ENCODE data around the gene NOS3. TPM values are rescaled to one million over a fixed set of nuclear protein-coding genes. Genes with fewer than 3 reads are reported as not detected.

NOS3 gene
- total and polyA plus RNA-seq, 2 donors from 2014 or later, result 9.3 to 51.7 TPM

DNA sequence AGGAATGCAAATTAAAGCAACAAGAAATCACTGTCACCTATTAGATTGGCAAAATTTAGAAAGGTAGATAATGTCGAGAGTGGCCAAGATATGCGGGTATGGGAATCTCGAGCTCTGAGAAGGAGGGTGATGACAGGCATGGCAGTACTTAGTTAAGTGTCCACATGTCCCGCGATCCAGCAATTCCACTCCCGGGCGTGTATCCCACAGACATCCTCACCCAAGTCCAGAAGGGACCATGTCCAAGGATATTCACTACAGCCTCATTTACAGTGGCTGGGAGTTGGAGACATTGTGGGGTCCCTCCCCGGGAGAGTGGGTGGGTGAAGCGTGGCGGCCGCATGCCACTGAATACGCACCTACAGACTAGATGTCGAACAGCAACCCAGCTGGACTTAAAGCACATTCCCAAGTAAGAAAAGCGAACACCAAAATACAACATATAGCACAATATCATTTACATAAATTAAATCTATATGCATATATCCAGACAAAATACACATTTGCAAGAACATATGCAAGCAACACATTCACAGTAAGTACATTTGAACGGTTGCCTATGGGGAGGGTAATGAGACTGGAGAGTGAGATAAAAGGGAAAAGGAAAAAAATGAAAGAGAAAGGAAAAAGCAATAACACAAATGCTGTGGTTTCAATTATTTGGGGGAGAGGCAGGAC, 22.6 kb upstream of the NOS3 start:
- TF ChIP-seq, protein P1, sequence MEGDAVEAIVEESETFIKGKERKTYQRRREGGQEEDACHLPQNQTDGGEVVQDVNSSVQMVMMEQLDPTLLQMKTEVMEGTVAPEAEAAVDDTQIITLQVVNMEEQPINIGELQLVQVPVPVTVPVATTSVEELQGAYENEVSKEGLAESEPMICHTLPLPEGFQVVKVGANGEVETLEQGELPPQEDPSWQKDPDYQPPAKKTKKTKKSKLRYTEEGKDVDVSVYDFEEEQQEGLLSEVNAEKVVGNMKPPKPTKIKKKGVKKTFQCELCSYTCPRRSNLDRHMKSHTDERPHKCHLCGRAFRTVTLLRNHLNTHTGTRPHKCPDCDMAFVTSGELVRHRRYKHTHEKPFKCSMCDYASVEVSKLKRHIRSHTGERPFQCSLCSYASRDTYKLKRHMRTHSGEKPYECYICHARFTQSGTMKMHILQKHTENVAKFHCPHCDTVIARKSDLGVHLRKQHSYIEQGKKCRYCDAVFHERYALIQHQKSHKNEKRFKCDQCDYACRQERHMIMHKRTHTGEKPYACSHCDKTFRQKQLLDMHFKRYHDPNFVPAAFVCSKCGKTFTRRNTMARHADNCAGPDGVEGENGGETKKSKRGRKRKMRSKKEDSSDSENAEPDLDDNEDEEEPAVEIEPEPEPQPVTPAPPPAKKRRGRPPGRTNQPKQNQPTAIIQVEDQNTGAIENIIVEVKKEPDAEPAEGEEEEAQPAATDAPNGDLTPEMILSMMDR (IDR thresholded peaks at IDR 0.05; ENCODE audit: borderline replicate concordance, extremely low read depth, insufficient read depth), result no peak
- intact Hi-C loops (cut with DNase I), result no loop called here
- DNase-seq, result no peak
- peaks cover 0 to 10% (median 0%) of the 10 kb centered on the region in 3 donors for H3K4me1 ChIP-seq (ENCODE audit: control insufficient read depth in 2 of 3, insufficient read depth in 2 of 3, low read depth in 1 of 3, low read length in 3 of 3)
- H3K9ac ChIP-seq (ENCODE audit: low read length in 3 of 3), result no peak overlapping the region
- no peak overlapping the region for H3K27ac ChIP-seq (ENCODE audit: low read depth in 2 of 2, low read length in 2 of 2)
- no peak for FAIRE-seq
- H3K9me3 ChIP-seq (ENCODE audit: control insufficient read depth in 2 of 3, insufficient read depth in 1 of 3, low read length in 3 of 3), result no peaks in the 10 kb centered on the region
- H3K36me3 ChIP-seq (ENCODE audit: control insufficient read depth in 2 of 3, insufficient read depth in 3 of 3, low read length in 3 of 3), result no peaks in the 10 kb centered on the region
- no peaks in the 10 kb centered on the region for H3K27me3 ChIP-seq (ENCODE audit: control insufficient read depth, insufficient read depth, low read length)
- no peak overlapping the region for H3K4me3 ChIP-seq (ENCODE audit: low read length in 3 of 3)

DNA sequence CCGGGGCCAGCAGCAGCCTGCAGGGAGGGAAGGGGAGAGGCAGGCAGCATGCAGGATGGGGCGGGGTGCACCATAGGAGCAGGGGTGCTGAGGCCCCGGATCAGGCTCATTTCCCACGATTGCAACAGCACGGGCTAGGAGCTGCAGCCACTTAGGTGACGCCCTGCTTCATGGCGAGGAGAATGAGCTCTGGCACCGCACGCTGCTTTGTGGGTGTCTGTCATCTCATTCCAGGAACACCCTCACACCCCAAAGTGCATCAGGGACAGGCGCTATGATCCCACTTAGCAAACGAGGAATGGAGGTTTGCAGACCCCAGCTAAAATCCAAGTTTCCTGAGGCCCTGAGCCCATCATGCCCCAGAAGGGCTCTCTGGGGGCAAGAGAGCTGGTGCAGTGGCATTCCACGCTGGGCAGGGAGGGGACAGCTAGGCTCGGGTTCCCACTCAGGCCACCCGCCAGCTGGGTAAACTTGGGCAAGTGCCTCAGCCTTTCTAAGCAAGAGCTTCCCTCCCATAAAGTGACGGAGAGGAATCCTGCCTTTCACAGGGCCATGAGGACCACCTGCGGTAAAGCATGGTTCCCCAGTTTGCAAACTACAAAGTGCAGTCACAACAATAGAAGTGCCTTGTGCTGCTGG, 22.0 kb upstream of the NOS3 start:
- Histone ChIP-seq H3K4me1 (ENCODE audit: control insufficient read depth in 2 of 3, insufficient read depth in 2 of 3, low read depth in 1 of 3, low read length in 3 of 3) (peaks cover 0 to 10% (median 0%) of the 10 kb centered on the region in 3 donors), H3K4me3 (ENCODE audit: low read length in 3 of 3) (no peak overlapping the region), H3K9ac (ENCODE audit: low read length in 3 of 3) (no peak overlapping the region), H3K27ac (ENCODE audit: low read depth in 2 of 2, low read length in 2 of 2) (no peak overlapping the region), H3K36me3 (ENCODE audit: control insufficient read depth in 2 of 3, insufficient read depth in 3 of 3, low read length in 3 of 3) (no peaks in the 10 kb centered on the region), H3K9me3 (ENCODE audit: control insufficient read depth in 2 of 3, insufficient read depth in 1 of 3, low read length in 3 of 3) (no peaks in the 10 kb centered on the region), H3K27me3 (ENCODE audit: control insufficient read depth, insufficient read depth, low read length) (no peaks in the 10 kb centered on the region)
- no peak for FAIRE-seq
- TF ChIP-seq, protein P1 (IDR thresholded peaks at IDR 0.05; ENCODE audit: borderline replicate concordance, extremely low read depth, insufficient read depth), result no peak
- intact Hi-C loops (cut with DNase I), result no loop called here
- no peak for DNase-seq

DNA sequence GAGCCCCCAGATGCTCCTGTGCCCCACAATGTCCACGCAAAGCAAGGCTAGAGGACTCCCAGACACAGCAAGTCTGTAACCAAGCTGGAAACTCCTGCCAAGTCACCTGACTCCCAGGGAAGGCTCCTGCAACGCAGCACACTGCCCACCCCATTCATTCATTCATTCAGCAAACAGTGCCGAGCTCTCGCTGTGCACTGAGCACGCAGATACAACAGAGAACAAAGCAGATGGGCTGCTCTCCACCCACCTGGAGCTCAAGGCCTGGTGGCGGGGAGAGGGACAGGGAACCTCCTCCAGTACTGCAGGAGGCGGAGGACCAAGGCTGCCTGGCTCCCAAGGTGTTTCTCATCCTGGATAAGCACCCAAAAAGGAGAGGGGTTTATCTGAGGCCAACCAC, 21.3 kb upstream of the NOS3 start:
- intact Hi-C loops (cut with DNase I), result no loop called here
- Histone ChIP-seq H3K9me3 (ENCODE audit: control insufficient read depth in 2 of 3, insufficient read depth in 1 of 3, low read length in 3 of 3) (no peaks in the 10 kb centered on the region), H3K36me3 (ENCODE audit: control insufficient read depth in 2 of 3, insufficient read depth in 3 of 3, low read length in 3 of 3) (no peaks in the 10 kb centered on the region), H3K4me1 (ENCODE audit: control insufficient read depth in 2 of 3, insufficient read depth in 2 of 3, low read depth in 1 of 3, low read length in 3 of 3) (peaks cover 0 to 8% (median 0%) of the 10 kb centered on the region in 3 donors), H3K9ac (ENCODE audit: low read length in 3 of 3) (no peak overlapping the region), H3K4me3 (ENCODE audit: low read length in 3 of 3) (no peak overlapping the region), H3K27me3 (ENCODE audit: control insufficient read depth, insufficient read depth, low read length) (no peaks in the 10 kb centered on the region), H3K27ac (ENCODE audit: low read depth in 2 of 2, low read length in 2 of 2) (no peak overlapping the region)
- TF ChIP-seq, protein P1 (IDR thresholded peaks at IDR 0.05; ENCODE audit: borderline replicate concordance, extremely low read depth, insufficient read depth), result no peak
- no peak for FAIRE-seq
- no peak for DNase-seq
